ENCODE results near the gene CCDC184.

DNA sequence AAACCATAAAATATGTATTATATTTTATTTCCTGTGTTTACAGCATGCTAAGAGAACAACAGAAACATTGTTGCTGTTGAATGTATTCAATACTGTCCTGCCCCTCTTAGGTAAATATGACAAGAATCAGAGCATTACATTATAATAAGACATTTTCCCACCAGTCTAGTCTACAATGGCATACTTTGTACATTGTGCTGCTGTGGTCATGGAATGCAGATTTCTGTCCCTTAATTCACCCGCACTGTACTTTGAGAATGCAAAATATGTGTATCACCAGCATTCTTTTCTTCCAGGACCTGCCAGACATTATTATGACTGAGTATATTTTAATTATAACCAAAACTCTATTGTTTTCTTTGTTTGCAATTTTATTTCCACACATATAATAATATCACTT, 36.2 kb downstream of the CCDC184 start:
- TF ChIP-seq, protein P1, sequence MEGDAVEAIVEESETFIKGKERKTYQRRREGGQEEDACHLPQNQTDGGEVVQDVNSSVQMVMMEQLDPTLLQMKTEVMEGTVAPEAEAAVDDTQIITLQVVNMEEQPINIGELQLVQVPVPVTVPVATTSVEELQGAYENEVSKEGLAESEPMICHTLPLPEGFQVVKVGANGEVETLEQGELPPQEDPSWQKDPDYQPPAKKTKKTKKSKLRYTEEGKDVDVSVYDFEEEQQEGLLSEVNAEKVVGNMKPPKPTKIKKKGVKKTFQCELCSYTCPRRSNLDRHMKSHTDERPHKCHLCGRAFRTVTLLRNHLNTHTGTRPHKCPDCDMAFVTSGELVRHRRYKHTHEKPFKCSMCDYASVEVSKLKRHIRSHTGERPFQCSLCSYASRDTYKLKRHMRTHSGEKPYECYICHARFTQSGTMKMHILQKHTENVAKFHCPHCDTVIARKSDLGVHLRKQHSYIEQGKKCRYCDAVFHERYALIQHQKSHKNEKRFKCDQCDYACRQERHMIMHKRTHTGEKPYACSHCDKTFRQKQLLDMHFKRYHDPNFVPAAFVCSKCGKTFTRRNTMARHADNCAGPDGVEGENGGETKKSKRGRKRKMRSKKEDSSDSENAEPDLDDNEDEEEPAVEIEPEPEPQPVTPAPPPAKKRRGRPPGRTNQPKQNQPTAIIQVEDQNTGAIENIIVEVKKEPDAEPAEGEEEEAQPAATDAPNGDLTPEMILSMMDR (conservative IDR thresholded peaks at IDR 0.05 in 1 of 2, IDR thresholded peaks at IDR 0.05 in 1 of 2; ENCODE audit: low read depth in 1 of 2, low read length in 2 of 2), result no peak
- no peak for TF ChIP-seq EZH2 (IDR thresholded peaks at IDR 0.05; ENCODE audit: low read length, missing control alignments)
